ENCODE measurements around the gene WDR48.
A peak's percentile ranks its signal among the peaks of the same experiment; 100 is the strongest.

WDR48 gene

DNA sequence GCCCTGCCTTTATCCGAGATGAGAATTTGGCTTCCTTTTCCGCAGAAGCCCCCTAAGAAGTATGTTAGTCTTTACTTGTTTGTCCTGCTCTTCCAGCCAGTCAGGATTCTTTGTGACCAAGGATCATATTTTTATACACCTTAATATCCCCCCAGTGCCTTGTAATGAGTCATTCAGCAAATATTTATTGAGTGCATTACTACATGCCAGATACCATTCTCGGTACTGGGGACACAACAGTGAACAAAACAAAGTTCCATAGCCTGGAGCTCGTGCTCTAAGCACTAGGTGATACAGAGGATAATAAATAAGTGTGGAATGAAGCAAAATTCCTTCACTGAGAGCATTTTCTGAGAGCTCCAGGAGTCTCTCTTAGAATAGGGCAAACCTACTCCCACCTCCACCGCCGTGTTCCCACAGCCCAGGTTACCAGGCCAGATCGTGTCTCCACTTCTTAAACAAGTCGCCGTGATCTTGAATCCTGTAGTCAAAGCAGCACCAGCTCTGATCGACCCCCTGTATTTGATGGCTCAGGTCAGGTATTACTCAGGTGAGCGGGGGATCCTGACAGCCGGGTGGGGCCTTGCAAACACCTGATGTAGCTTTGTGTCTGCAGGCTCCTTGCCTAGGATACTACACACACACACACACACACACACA lies 74.2 kb downstream of the WDR48 start:
- no peak for DNase-seq

DNA sequence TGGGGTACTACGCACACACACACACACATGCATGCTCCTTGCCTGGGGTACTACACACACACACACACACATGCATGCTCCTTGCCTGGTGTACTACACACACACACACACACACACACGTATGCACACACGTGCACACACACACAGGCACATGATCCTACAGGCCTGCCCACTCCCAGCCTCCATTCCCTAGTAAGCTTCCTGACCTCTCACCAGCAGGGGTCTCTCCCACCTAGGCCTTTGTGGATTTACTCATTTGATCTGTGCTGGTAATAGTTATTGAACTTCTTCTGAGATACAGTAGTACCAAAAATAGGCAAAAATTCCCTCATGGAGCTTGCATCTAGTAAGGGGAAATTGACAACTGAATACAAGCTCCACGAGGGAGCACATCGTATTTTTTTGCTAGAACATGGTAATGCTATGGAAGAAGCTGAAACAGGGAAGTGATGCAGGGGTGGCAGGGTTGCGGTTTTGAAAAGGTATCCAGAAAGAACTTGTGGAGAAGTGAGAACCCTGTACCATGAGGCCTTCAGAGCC lies 74.8 kb downstream of the WDR48 start:
- DNase-seq: no peak

DNA sequence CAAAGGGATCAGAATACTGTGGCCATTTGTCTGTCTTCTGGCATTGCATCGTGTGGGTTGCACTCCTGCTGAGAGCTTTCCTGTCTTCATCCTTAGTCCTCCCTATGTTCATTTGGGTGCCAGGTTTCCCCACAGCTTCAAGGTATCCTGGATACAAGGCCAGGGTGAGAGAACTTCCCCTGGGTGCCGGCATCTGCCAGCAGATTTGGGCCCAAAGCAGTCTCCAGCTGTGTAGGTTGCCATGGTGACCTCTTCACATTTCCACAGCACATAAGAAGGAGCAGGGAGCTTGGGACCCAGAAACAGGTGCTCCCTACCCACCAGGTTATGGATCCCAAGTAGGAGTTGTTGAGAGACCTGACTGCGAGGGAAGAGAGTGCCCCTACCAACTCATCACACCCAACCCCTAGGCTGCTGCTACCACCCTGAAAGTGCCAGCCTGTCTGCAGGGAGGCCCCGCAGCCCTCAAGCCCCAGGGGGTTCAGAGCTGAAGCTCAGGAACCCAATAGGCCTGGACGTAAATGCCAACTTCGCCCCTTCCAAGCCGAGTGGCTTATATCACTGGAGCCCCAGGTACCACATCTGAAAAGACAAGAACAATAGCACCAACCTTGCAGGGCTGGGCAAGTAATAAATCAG lies 75.6 kb downstream of the WDR48 start:
- DNase-seq: no peak

DNA sequence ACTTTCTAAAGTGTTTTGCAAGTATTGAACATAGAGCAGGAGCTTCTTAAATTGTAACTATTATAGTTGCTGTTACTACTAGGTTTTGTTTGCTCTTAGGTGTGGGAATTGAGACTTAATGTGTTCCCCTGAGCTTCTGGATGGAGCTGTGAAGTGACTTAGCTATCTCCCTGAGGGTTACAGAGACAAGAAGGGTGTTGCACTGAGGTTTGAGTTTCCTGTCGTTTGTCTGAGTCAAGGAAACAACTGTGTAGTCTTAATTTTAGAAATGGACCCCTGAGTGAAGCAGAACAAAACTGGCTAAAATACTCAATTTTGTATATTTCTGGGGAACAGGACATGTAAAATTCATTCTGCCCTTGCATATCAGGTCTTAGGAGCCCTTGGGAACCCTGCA lies 76.1 kb downstream of the WDR48 start:
- DNase-seq: no peak

DNA sequence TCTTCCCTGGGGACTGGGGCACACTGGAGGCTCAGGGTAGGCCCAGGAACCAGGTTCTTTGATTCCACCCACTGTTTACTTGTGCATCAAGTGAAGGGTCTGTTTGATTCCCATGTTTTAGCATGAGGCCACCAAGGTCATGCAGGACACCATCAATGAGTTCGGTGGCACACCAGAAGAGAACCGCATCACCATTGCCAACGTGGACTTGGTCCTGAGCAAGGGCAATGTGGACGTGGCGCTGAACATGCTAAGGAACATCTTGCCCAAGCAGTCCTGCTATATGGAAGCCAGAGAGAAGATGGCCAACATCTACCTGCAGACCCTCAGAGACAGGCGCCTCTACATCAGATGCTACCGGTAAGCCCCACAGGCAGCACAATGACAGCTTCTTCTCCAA lies 77.1 kb downstream of the WDR48 start:
- no peak for DNase-seq

DNA sequence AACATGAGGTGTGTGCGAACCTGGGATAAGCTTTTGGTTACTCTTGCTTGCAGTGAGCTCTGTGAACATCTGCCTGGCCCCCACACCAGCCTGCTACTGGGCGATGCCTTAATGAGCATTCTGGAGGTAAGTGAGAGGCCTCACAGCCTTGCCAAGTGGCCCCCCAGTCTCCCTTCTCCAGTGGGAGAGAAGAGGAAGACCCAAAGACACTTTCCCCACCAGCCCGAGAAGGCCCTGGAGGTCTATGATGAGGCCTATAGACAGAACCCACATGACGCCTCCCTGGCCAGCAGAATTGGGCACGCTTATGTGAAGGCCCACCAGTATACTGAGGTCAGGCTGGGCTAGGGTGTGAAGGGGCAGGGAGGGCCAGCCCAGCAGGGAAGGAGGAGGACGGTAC lies 78.2 kb downstream of the WDR48 start:
- DNase-seq: no peak

DNA sequence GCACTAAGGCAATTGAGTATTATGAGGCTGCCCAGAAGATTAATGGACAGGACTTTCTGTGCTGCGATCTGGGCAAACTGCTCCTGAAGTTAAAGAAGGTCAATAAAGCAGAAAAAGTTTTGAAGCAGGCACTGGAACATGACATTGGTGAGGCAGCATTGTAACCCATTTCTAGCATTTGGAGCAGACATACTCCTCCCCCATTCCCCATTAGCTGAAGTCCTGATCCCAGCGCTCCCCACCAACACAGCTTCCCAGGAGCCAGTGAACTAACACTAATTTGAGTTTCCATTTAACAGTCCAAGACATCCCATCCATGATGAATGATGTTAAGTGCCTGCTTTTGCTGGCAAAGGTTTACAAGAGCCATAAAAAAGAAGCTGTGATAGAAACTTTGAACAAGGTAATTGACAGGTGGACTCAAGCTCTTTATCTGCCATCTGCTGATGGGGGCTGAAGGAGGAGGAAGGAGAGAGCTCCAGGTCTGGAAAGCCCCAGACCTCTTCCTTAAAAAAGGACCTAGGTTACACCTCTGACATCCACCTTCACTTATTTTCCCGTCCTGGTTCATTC lies 79.0 kb downstream of the WDR48 start:
- no peak for DNase-seq

DNA sequence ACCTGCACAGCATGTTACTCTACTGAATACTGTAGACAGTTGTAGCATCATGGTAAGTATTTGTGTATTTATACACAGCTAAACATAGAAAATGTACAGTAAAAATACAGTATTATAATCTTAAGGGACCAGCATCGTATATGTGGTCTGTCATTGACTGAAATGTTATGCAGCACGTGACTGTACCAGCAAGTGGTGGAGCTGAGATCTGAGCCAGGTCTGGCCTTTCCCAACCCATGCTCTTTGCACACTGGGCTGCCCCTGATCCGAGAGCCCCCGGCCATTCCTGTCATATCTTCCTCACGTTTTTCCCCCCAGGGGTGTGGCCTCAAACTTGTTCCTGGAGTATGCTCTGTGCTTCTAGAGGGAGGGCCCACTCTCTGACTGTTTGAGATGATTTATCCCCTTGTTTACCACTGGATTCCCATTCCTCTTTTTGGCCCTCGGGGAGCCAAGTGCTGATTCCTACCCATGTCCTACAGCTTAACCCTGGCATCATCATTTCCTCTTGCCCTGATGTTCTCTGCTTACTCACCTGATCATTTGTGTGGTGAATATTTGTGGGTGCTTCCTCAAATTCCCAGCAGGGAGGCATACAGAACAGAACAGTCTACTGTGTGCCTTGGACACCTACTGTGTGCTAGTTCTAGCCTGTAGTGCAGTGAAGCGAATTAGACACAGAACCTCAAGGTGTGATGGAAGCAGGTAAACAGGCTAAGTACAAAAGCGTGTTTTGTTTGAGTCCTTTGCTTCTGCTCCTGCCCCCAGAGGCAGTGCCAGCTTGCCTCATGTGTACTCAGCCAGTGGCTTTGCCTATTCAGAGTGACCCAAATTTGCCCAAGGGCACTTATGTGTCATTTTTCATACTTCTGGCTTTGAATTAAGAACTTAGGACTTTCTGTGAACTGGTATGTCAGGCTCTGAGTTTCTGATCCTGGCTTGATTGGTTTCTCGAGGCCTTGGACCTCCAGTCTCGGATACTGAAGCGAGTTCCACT lies 80.6 kb downstream of the WDR48 start:
- no peak for DNase-seq

DNA sequence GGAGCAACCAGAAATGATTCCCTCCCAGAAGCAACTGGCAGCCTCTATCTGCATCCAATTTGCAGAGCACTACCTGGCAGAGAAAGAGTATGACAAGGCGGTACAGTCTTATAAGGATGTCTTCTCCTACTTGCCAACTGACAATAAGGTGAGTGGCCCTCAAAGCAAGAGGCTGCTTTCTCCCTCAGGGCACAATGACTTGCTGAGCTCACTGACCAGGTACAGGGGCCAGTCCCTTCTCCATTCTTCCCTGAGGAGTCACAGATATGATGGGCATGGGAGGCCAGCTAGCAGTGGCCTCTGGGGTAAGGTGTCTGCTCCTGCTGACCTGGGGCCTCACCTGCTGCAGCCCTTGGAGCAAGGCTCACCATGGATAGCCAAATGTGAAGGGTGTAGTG lies 81.3 kb downstream of the WDR48 start:
- DNase-seq: no peak

DNA sequence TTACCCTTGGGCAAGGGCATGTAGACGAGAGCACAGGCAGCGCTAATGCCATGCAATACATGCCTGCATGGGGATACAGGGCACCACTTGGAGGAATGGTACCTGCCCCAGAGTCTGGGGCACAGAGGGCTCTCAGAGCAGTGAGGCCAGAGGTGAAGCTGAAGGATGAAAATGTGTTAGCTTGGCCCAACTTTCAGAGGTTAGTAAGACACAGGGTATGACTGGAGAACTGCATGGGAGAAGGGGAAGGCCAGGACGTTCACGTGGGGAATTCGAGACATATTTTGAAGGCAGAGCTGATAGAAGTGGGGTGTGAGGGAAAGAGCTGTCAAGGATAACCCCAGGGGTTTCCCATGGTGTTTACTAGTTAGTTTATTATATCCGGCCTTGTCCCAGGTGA lies 82.0 kb downstream of the WDR48 start:
- DNase-seq: no peak

DNA sequence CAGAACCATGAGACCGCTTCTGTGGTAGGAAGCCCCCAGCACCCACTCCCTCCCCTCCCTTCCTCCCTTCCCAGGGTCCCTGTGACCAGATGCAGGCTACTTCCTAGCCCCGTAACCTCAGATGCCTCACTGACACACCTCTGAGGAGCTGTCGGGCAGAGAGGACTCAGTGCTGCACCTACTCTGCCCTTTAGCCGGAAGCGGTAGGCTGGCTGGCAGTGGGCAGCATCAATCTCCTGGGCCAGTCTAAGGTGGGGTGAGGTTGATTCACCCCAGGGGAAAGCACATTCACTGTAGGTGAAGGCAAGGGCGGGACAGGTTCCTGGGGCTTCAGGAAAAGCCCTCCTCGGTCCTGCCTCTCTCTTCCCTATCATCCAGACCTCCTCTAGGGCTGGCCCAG lies 82.5 kb downstream of the WDR48 start:
- no peak for DNase-seq

DNA sequence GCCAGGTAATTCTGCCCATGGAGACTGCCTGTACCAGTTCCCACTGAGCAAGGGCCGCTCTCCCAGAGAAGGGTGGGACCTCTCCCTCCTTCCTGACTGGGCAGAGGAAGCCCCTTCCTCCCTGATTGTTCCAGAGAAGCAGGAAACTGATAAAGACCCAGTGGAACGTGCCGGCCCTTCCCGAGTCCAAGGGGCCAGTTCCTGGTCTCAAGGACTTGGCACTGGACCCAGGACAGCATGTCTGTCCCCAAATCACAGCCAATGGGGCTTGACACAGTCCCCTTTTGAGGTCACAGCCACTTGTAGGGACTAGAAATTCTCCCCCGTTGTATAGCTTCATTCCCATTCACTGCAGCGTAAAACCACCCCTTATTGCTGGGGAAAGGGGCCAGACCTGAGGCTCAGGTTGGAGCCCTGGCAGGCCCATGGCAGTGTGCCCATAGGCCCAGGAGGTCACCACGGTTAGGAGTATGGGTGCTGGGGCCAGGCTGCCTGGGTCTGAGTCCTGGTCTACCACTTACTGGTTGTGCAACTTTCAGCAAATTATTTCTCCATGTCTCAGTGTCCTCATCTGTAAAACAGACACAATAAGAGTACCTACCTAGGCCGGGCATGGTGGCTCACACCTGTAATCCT lies 83.5 kb downstream of the WDR48 start:
- DNase-seq: no peak

DNA sequence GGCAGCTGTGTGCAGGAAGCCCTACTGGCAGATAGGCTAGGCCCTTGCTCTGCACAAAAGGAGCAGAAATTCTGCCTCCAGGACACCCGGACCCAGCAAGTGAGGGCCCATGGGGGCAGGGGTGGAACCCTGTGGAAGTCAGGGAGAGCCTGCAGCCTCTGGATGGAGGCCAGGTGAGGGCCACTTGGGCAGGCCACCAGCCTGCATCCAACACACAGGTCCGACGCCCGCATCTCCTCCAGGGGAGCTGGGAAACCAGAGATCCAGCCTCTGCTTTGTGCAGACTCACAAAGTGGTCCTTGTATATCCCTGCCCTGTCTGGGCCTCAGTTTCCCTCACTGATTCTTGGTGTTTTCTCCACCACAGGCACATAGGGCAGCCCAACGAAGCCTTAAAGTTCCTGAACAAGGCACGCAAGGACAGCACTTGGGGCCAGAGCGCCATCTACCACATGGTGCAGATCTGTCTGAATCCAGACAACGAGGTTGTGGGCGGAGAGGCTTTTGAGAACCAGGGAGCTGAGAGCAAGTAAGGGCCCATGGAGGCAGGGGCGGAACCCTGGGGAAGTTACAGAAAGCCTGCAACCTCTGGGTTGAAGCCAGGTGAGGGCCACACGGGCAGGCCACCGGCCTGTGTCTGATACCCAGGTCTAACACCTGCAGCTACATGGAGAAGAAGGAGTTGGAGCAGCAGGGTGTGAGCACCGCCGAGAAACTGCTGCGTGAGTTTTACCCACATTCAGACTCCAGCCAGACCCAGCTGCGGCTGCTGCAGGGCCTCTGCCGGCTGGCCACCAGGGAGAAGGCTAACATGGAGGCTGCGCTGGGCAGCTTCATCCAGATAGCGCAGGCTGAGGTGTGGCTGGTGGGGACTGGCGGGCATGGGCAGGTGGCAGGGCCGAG lies 85.0 kb downstream of the WDR48 start:
- no peak for DNase-seq

DNA sequence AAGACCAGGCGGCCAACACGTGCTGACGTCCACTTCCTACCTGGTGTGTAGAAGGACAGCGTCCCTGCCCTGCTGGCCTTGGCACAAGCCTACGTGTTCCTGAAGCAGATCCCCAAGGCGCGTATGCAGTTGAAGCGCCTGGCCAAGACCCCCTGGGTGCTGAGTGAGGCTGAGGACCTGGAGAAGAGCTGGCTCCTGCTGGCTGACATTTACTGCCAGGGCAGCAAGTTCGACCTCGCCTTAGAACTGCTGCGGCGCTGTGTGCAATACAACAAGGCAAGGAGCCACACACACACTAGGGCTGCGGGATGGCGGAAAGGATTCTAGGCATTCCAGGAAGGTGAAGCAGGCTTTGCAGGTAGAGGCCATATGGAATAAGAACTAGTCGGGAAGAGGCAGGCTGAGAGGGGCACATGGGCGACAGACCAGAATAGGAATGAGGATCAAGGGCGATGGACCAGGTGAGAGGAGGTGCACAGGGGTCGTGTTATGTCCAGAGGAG lies 85.7 kb downstream of the WDR48 start:
- no peak for DNase-seq

DNA sequence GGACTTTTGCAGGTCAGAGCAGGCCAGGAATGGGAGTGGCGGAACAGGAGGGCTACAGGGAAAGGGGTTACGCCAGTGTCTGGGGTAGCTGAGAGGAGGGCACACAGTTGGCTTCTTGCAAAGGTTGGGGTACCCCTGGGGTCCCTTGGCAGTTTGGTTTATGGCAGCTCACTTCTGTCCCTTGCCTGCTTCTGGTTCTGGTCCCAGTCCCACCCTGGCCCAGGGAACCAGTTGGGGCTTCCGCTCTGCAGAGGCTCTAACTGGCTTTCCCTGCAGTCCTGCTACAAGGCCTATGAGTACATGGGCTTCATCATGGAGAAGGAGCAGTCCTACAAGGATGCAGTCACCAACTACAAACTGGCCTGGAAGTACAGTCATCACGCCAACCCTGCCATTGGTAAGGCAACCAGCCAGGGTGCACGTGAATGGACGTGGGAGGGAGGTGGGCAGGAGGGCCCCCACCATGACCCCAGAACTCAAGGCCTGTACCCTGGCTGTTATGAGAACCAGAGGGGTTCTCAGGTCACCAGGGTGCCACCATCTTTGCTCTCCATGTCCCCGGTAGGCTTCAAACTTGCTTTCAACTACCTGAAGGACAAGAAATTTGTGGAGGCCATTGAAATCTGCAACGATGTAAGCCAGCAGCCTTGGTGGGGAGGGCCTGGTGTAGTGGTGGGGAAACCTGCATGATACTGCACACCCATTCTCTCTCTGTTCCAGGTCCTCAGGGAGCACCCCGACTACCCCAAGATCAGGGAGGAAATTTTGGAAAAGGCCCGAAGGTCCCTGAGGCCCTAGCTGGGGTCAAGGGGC lies 86.4 kb downstream of the WDR48 start:
- no peak for DNase-seq

DNA sequence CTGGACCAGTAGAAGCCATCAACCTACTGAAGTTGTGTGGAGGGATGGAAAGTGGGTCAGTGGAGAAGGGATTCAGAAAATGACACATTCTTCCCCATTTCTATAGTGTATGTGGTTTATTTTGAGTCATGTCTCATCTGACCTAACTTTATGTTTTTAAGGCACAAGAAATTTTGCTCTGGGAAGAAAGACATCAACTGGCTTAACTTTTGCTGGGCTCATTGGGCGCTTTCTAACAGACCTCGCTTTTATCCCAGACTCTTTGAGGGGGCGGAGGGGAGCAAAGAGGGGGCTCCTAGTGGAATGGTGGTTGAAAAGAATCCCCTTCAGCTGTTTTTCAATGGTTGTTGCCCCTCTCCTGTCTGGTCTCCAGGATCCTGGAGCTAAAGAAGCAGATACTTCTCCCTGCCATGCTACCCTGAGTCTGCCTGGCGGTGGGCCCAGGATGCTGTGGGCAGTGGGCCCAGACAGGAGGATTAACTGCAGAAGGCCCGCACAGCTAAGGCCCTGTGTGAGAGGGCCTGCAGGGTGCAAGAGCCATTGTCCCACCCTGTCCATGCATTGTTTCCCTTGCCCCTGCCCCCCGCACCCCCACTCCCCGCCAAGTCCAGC lies 87.1 kb downstream of the WDR48 start:
- DNase-seq: no peak

DNA sequence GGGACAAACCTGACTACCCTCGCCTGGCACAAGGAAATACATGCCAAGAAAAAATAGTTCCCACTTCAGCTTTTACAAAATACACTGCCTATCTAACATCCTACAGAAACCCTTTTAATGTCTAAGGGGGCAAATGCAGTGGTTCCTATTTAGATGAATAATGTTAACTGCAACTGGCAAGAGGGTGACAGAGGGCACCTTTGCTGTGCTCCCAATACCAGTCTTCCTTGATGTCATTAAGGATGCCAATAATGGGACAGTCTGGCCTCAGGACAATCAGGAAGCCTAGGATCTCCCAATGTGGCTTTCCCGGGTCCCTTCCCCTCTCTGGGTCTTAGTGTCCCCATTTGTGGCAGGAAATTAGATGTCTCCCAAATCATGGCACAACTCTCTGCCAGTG lies 87.6 kb downstream of the WDR48 start:
- DNase-seq: no peak

DNA sequence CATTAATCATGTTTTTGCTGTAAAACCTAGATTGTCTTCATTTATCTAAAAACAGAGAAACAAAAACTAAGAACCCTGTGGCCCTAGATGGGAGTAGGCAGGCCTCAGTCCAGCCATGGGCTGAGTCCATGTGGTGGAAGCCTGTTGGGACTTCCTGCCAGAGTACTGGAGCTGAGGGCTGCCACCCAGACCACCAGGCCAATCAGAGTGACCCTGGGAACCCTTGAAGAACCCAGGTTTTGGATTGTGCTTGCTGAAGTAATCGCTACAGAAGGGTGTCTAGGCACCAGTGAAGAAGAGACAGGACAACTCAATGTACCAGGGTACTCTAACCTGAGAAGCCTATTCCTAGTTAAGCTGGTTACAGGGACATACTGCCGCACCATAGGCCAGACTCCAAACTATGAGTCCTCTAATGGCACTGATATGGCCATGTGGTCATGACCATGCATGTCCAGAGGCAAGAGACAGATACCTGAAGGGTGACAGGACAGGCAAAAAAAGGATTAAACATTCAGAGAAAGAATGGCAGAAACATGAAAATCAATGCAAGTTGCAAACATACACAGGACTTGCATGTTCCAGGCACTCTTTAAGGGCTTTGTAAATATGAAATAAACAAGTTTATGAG lies 88.6 kb downstream of the WDR48 start:
- no peak for DNase-seq

DNA sequence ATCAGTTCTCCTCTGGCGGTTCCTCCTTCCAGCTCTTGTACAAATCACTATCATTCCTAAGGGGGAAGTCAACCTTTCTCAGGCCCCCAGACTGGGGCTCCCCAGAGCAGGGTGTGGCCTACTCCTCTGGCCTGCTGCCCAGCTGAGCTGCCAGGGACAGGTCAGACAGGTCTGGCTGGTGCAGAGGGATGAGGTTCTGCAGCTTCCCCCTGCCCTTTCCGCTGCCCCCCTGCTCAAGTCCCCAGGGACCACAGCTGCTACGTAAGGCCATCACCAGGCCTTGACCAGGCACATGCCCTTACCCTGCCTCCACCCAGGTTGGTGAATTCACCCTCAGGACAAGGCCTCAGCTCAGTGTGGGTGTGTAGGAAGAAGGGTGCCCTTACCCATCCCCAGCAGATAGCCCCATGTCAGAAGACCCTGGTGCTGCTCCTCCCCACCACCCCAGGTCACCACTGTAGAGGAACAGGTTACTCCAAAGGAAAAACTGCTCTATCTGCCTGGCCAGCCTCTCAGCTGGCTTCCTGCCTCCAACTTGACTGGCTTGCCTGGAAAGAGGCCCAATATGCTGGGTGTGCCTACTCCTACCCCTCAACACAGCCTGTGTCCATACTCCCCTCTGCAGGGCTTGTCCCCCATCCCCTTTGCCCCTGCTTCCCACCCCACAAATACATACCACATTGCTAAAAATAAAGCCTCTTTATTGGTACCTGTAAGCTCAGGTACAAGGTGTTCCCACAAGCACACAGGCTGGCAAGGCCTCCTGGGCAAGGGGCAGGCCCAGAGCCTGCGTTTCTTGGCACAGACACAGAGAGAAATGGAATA lies 89.6 kb downstream of the WDR48 start:
- DNase-seq: peak; percentile 21
